GM13976 (cell line): ENCODE data around the gene ADAMTS2.

Experiments
- DNase-seq: peaks from one replicate; pipeline ENCODE4 v3.0.0; 2012; ENCODE audit warnings: low spot score
- CTCF ChIP-seq: IDR thresholded peaks from 2 replicates; pipeline ENCODE4 v1.5.1; 2012; ENCODE audit warnings: borderline replicate concordance, mild to moderate bottlenecking; ENCODE audit not compliant: insufficient read depth; ENCODE audit errors: extremely low read depth, missing control alignments, control extremely low read depth
- in situ Hi-C: fragments of 300-500 bp; cut with MboI; formaldehyde crosslinking; loops from one replicate; pipeline ENCODE4 v1.12.0; 2022; ENCODE audit warnings: low sequenced_read_pairs, mixed read lengths, inconsistent platforms; ENCODE audit not compliant: unreplicated experiment

ADAMTS2 gene

GRCh38 chr5:179301376-179301775 lies 43.9 kb downstream of the ADAMTS2 start:
- TF ChIP-seq CTCF: no peak
- in situ Hi-C loops: no loop called here
- no peak for DNase-seq

- in situ Hi-C loops: no loop called here
- DNase-seq: no peak
- no peak for TF ChIP-seq CTCF
These were observed 44.6 kb downstream of the ADAMTS2 start for GRCh38 chr5:179300581-179301180.

GRCh38 chr5:179298181-179298993 lies 46.9 kb downstream of the ADAMTS2 start:
- no peak for TF ChIP-seq CTCF
- in situ Hi-C loops: no loop called here
- no peak for DNase-seq

GRCh38 chr5:179297486-179298180 lies 47.6 kb downstream of the ADAMTS2 start:
- in situ Hi-C loops: no loop called here
- TF ChIP-seq CTCF: no peak
- DNase-seq: no peak

- DNase-seq: no peak
- TF ChIP-seq CTCF: no peak
- in situ Hi-C loops: no loop called here
These were observed 48.2 kb downstream of the ADAMTS2 start for GRCh38 chr5:179297026-179297425.

GRCh38 chr5:179296150-179296821 lies 49.0 kb downstream of the ADAMTS2 start:
- DNase-seq: no peak
- TF ChIP-seq CTCF: no peak
- in situ Hi-C loops: no loop called here
